Astrocyte (in vitro differentiated cells and primary cell): ENCODE data around the gene SLC18B1.

Experiments used
- CTCF ChIP-seq: IDR thresholded peaks from 2 replicates; pipeline ENCODE4 v1.5.1; 2011; ENCODE audit warnings: low read depth, mild to moderate bottlenecking, inconsistent platforms, low read length, moderate library complexity; ENCODE audit not compliant: insufficient read depth
- EZH2 ChIP-seq: IDR thresholded peaks from 2 replicates; pipeline ENCODE4 v1.6.1; 2012; ENCODE audit warnings: mild to moderate bottlenecking, low read length, inconsistent platforms; ENCODE audit not compliant: insufficient read depth

DNA sequence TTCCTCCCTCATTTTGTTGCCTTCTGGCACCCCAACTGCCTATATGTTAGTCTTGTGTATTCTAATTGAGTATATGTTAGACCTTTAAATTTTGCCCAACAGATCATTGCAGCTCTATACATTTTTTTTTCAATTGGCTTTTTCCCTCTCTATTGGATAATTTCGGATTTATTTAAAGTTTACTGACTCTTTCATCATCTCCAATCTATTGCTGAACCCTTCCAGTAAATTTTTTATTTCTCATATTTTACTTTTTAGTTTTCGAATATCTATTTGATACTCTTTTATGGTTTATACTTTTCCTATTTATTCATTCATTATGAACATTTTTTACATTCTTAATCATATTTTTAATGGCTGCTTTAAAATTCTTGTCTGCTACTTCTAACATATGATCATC lies 7.1 kb upstream of the SLC18B1 start:
- TF ChIP-seq EZH2 (no peak), CTCF (no peak)
